ENCODE data around the gene HIRA. TPM values are rescaled to one million over a fixed set of nuclear protein-coding genes. Genes with fewer than 3 reads are reported as not detected.

Gene HIRA
- total and polyA plus RNA-seq, 2 of the 8 experiments (the other 6 are each of a cell fraction or from before 2014, with no cell fraction given), result 34.9 to 67.2 TPM

DNA sequence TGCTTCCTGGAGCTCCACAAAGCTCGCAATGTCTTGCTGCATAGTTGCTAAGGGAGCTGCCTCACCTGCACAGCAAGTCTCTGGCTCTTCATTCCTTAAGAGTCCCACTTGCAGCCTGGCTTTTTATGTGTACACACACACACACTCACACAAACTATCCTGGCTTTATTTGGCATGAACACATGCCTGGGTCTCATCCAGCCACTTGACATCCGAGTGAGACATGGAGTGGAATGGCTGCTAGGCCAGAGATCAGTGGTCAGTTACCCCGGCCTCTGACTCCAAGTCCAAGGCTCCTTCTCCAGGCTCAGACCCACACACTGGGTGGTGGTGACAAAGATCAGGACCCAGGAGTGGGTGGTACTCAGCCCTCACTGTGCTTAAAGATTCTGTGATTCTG, 102.1 kb downstream of the HIRA start:
- WGBS, 2 experiments (ENCODE audit: extremely low coverage in 1 of 2, insufficient coverage in 1 of 2, insufficient read length in 1 of 2, insufficient replicate concordance in 2 of 2, low coverage in 1 of 2, low lambda C conversion rate in 2 of 2, missing lambda C conversion rate in 1 of 2), result 90% methylated on average over 3 of the region's 3 CpGs; no CpG with 5 or more reads in 1 of the 2 experiments
- H3K27me3 ChIP-seq (replicated peaks in 1 of 4; ENCODE audit: control insufficient read depth in 3 of 4, extremely low read depth in 1 of 4, insufficient read depth in 3 of 4, low read length in 3 of 4), result no peaks in the 10 kb centered on the region
- no peak overlapping the region for H3K4me2 ChIP-seq (ENCODE audit: insufficient read depth in 1 of 2, low read depth in 2 of 2, low read length in 2 of 2)
- H3K4me1 ChIP-seq (replicated peaks in 1 of 4; ENCODE audit: control insufficient read depth in 3 of 4, insufficient read depth in 4 of 4, low read length in 3 of 4), result no peaks in the 10 kb centered on the region
- no peak overlapping the region for H4K8ac ChIP-seq (ENCODE audit: extremely low read depth, insufficient read depth, low read length)
- no peak overlapping the region for H2BK20ac ChIP-seq (ENCODE audit: low read length)
- DNase-seq (ENCODE audit: low read depth in 1 of 2, low spot score in 2 of 2) (no peak), FAIRE-seq (no peak)
- H4K5ac ChIP-seq (ENCODE audit: insufficient read length, low read depth, low read length), result no peak overlapping the region
- POLR2A ChIA-PET (ENCODE audit: partially characterized antibody), result interaction anchor here (1.2 kb wide), 1 partner anchor 16 kb away, joined by 4 read pairs; no protein-coding TSS in a partner anchor
- peaks cover 4 to 27% (median 20%) of the 10 kb centered on the region in 4 experiments; a peak in 6 of 8 replicates for H3K36me3 ChIP-seq (ENCODE audit: control insufficient read depth in 2 of 4, insufficient read depth in 4 of 4, low read length in 3 of 4)
- no peak overlapping the region for H2BK5ac ChIP-seq (ENCODE audit: low read depth, low read length)
- H2AK5ac ChIP-seq (ENCODE audit: low read depth, low read length), result no peak overlapping the region
- no peak overlapping the region for H3K18ac ChIP-seq (ENCODE audit: extremely low read depth, low read length)
- no peak overlapping the region for H3K27ac ChIP-seq (ENCODE audit: low read depth, low read length)
- no peak overlapping the region for H3K14ac ChIP-seq (ENCODE audit: insufficient read length)
- peaks cover 2 to 3% of the 10 kb centered on the region in 2 experiments for H4K20me1 ChIP-seq (replicated peaks in 1 of 2; ENCODE audit: control insufficient read depth in 1 of 2, insufficient read depth in 2 of 2, low read length in 2 of 2)
- H2BK120ac ChIP-seq (replicated peaks; ENCODE audit: low read depth, low read length), result no peak overlapping the region
- H3K23me2 ChIP-seq (ENCODE audit: low read depth, low read length), result no peaks in the 10 kb centered on the region
- no peak overlapping the region for H4K91ac ChIP-seq (replicated peaks; ENCODE audit: insufficient read length, low read length)
- H2BK15ac ChIP-seq (ENCODE audit: low read length), result no peak overlapping the region
- H3K79me1 ChIP-seq (ENCODE audit: low read depth, low read length), result no peaks in the 10 kb centered on the region
- H3K9me3 ChIP-seq (ENCODE audit: insufficient read depth in 2 of 2, low read depth in 1 of 2, low read length in 1 of 2), result peaks cover 0 to 2% of the 10 kb centered on the region in 2 experiments; a peak in 1 of 4 replicates
- no peak overlapping the region for H2BK12ac ChIP-seq (ENCODE audit: low read depth, low read length)
- no peaks in the 10 kb centered on the region for H3K79me2 ChIP-seq (ENCODE audit: control insufficient read depth in 1 of 2, insufficient read depth in 2 of 2, low read length in 2 of 2)
- no peak overlapping the region for H3K4me3 ChIP-seq (ENCODE audit: extremely low read depth in 1 of 4, insufficient read depth in 2 of 4, low read depth in 3 of 4, low read length in 4 of 4)
- no peak overlapping the region for H2AFZ ChIP-seq (ENCODE audit: low read length)
- CTCF ChIA-PET (ENCODE audit: partially characterized antibody), result no interaction called here
- H3K56ac ChIP-seq (replicated peaks; ENCODE audit: insufficient read length, low read depth, low read length), result no peak overlapping the region
- no peak overlapping the region for H3K9ac ChIP-seq (replicated peaks in 1 of 4; ENCODE audit: extremely low read depth in 1 of 4, low read depth in 3 of 4, low read length in 3 of 4)
- no peak overlapping the region for H3K4ac ChIP-seq (replicated peaks; ENCODE audit: insufficient read length, low read depth, low read length)
- no peak overlapping the region for H3K23ac ChIP-seq (ENCODE audit: insufficient read length)
- no peak for TF ChIP-seq CHD2 (IDR thresholded peaks at IDR 0.05; ENCODE audit: low read length)
- no peak for TF ChIP-seq SIX5 (IDR thresholded peaks at IDR 0.05; ENCODE audit: low read depth, low read length)
- no peak for TF ChIP-seq TAF1 (IDR thresholded peaks at IDR 0.05; ENCODE audit: low read depth, low read length)
- no peak for TF ChIP-seq NANOG (IDR thresholded peaks at IDR 0.05; ENCODE audit: insufficient read depth, low read depth, low read length, poor library complexity, severe bottlenecking)
- TF ChIP-seq SIRT6 (IDR thresholded peaks at IDR 0.05; ENCODE audit: low read length), result no peak
- TF ChIP-seq TAF7 (optimal IDR thresholded peaks at IDR 0.05; ENCODE audit: borderline replicate concordance, low read depth, low read length), result no peak
- no peak for TF ChIP-seq RAD21 (IDR thresholded peaks at IDR 0.05 in 1 of 2, conservative IDR thresholded peaks at IDR 0.05 in 1 of 2; ENCODE audit: low read depth in 2 of 2, low read length in 2 of 2)
- no peak for TF ChIP-seq POLR2A (IDR thresholded peaks at IDR 0.05; ENCODE audit: control extremely low read depth in 1 of 2, low read depth in 2 of 2, low read length in 2 of 2)
- no peak for TF ChIP-seq ASH2L (IDR thresholded peaks at IDR 0.05; ENCODE audit: low read length)
- no peak for TF ChIP-seq EZH2 (IDR thresholded peaks at IDR 0.05; ENCODE audit: low read depth, low read length, severe bottlenecking)
- no peak for TF ChIP-seq YY1 (IDR thresholded peaks at IDR 0.05; ENCODE audit: low read depth, low read length)
- TF ChIP-seq, protein P1, sequence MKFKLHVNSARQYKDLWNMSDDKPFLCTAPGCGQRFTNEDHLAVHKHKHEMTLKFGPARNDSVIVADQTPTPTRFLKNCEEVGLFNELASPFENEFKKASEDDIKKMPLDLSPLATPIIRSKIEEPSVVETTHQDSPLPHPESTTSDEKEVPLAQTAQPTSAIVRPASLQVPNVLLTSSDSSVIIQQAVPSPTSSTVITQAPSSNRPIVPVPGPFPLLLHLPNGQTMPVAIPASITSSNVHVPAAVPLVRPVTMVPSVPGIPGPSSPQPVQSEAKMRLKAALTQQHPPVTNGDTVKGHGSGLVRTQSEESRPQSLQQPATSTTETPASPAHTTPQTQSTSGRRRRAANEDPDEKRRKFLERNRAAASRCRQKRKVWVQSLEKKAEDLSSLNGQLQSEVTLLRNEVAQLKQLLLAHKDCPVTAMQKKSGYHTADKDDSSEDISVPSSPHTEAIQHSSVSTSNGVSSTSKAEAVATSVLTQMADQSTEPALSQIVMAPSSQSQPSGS (IDR thresholded peaks at IDR 0.05; ENCODE audit: low read length), result no peak
- no peak for TF ChIP-seq CBX8 (IDR thresholded peaks at IDR 0.05; ENCODE audit: borderline replicate concordance, low read depth, low read length)
- TF ChIP-seq CREB1 (IDR thresholded peaks at IDR 0.05), result no peak
